NCI-H748 treated with DMSO at 0.1 percent for 48 hours (cell line): Measurements from ENCODE around the gene TENM4.

ENCODE experiments used
- DNase-seq: peaks from one replicate; lab custom pipeline; 2025; lab: John Stamatoyannopoulos, UW

Gene TENM4

GRCh38 chr11:79054636-79055035 is 386.2 kb downstream of the TENM4 start:
- no peak for DNase-seq

- no peak for DNase-seq
These were observed 388.3 kb downstream of the TENM4 start for GRCh38 chr11:79052544-79052943.

- DNase-seq, result no peak
These were observed 390.0 kb downstream of the TENM4 start for GRCh38 chr11:79050786-79051185.

GRCh38 chr11:79049741-79050179 is 391.1 kb downstream of the TENM4 start:
- no peak for DNase-seq

GRCh38 chr11:79047980-79048379 is 392.9 kb downstream of the TENM4 start:
- no peak for DNase-seq

GRCh38 chr11:79047321-79047720 is 393.5 kb downstream of the TENM4 start:
- no peak for DNase-seq

GRCh38 chr11:79046366-79046765 is 394.5 kb downstream of the TENM4 start:
- no peak for DNase-seq

- no peak for DNase-seq
These were observed 395.0 kb downstream of the TENM4 start for GRCh38 chr11:79045800-79046304.

GRCh38 chr11:79045018-79045799 is 395.6 kb downstream of the TENM4 start:
- DNase-seq, result no peak

GRCh38 chr11:79044201-79044600 is 396.6 kb downstream of the TENM4 start:
- no peak for DNase-seq

GRCh38 chr11:79043726-79044125 is 397.1 kb downstream of the TENM4 start:
- no peak for DNase-seq

GRCh38 chr11:79042824-79043223 is 398.0 kb downstream of the TENM4 start:
- no peak for DNase-seq

GRCh38 chr11:79040348-79040747 is 400.5 kb downstream of the TENM4 start:
- no peak for DNase-seq

GRCh38 chr11:79039122-79039521 is 401.7 kb downstream of the TENM4 start:
- no peak for DNase-seq

GRCh38 chr11:79035881-79036280 is 404.9 kb downstream of the TENM4 start:
- no peak for DNase-seq

- DNase-seq, result no peak
These were observed 407.0 kb downstream of the TENM4 start for GRCh38 chr11:79033833-79034232.

GRCh38 chr11:79030448-79030847 is 410.4 kb downstream of the TENM4 start:
- DNase-seq, result no peak

- DNase-seq, result no peak
These were observed 412.6 kb downstream of the TENM4 start for GRCh38 chr11:79028225-79028624.

GRCh38 chr11:79026803-79027445 is 413.9 kb downstream of the TENM4 start:
- DNase-seq, result no peak

- no peak for DNase-seq
These were observed 415.2 kb downstream of the TENM4 start for GRCh38 chr11:79025622-79026021.

- no peak for DNase-seq
These were observed 415.7 kb downstream of the TENM4 start for GRCh38 chr11:79025097-79025496.

GRCh38 chr11:79022265-79022664 is 418.6 kb downstream of the TENM4 start:
- no peak for DNase-seq

- DNase-seq, result no peak
These were observed 419.2 kb downstream of the TENM4 start for GRCh38 chr11:79021601-79022000.
